ENCODE results near the gene ELOVL1. TPM values are rescaled to one million over a fixed set of nuclear protein-coding genes. Genes with fewer than 3 reads are reported as not detected.

Gene ELOVL1
- total and polyA plus RNA-seq, 2 of the 13 experiments (the other 11 are each of a cell fraction or from before 2014, with no cell fraction given) = 55.2 to 77.4 TPM

- TF ChIP-seq, protein P1, sequence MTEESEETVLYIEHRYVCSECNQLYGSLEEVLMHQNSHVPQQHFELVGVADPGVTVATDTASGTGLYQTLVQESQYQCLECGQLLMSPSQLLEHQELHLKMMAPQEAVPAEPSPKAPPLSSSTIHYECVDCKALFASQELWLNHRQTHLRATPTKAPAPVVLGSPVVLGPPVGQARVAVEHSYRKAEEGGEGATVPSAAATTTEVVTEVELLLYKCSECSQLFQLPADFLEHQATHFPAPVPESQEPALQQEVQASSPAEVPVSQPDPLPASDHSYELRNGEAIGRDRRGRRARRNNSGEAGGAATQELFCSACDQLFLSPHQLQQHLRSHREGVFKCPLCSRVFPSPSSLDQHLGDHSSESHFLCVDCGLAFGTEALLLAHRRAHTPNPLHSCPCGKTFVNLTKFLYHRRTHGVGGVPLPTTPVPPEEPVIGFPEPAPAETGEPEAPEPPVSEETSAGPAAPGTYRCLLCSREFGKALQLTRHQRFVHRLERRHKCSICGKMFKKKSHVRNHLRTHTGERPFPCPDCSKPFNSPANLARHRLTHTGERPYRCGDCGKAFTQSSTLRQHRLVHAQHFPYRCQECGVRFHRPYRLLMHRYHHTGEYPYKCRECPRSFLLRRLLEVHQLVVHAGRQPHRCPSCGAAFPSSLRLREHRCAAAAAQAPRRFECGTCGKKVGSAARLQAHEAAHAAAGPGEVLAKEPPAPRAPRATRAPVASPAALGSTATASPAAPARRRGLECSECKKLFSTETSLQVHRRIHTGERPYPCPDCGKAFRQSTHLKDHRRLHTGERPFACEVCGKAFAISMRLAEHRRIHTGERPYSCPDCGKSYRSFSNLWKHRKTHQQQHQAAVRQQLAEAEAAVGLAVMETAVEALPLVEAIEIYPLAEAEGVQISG (CRISPR knock-in tag; IDR thresholded peaks at IDR 0.05) = no peak
- TF ChIP-seq ZNF205 (CRISPR knock-in tag; IDR thresholded peaks at IDR 0.05) = no peak
- TF ChIP-seq, protein P2, sequence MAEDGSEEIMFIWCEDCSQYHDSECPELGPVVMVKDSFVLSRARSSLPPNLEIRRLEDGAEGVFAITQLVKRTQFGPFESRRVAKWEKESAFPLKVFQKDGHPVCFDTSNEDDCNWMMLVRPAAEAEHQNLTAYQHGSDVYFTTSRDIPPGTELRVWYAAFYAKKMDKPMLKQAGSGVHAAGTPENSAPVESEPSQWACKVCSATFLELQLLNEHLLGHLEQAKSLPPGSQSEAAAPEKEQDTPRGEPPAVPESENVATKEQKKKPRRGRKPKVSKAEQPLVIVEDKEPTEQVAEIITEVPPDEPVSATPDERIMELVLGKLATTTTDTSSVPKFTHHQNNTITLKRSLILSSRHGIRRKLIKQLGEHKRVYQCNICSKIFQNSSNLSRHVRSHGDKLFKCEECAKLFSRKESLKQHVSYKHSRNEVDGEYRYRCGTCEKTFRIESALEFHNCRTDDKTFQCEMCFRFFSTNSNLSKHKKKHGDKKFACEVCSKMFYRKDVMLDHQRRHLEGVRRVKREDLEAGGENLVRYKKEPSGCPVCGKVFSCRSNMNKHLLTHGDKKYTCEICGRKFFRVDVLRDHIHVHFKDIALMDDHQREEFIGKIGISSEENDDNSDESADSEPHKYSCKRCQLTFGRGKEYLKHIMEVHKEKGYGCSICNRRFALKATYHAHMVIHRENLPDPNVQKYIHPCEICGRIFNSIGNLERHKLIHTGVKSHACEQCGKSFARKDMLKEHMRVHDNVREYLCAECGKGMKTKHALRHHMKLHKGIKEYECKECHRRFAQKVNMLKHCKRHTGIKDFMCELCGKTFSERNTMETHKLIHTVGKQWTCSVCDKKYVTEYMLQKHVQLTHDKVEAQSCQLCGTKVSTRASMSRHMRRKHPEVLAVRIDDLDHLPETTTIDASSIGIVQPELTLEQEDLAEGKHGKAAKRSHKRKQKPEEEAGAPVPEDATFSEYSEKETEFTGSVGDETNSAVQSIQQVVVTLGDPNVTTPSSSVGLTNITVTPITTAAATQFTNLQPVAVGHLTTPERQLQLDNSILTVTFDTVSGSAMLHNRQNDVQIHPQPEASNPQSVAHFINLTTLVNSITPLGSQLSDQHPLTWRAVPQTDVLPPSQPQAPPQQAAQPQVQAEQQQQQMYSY (CRISPR knock-in tag; IDR thresholded peaks at IDR 0.05) = no peak
- TF ChIP-seq ZNF280B (CRISPR knock-in tag; IDR thresholded peaks at IDR 0.05; ENCODE audit: borderline replicate concordance) = no peak
- no peak for TF ChIP-seq NONO (IDR thresholded peaks at IDR 0.05)
- no peak for TF ChIP-seq NONO (CRISPR knock-in tag; conservative IDR thresholded peaks at IDR 0.05)
- no peak for TF ChIP-seq CREB1 (IDR thresholded peaks at IDR 0.05)
- no peak for TF ChIP-seq CREB1 (CRISPR knock-in tag; IDR thresholded peaks at IDR 0.05)
- Histone ChIP-seq H3K79me2 (ENCODE audit: insufficient read depth, low read length) (no peaks in the 10 kb centered on the region), H3K4me2 (ENCODE audit: low read depth, low read length) (no peak overlapping the region), H3K4me1 (ENCODE audit: insufficient read depth, low read length) (no peaks in the 10 kb centered on the region; the same call in 1 of the 2 replicates), H3K36me3 (replicated peaks in 1 of 2; ENCODE audit: control insufficient read depth in 1 of 2, insufficient read depth in 2 of 2, low read length in 2 of 2) (no peaks in the 10 kb centered on the region), H4K20me1 (ENCODE audit: insufficient read depth, low read length) (no peaks in the 10 kb centered on the region), H3K4me3 (replicated peaks in 1 of 3; ENCODE audit: insufficient read depth in 1 of 3, low read depth in 2 of 3, low read length in 3 of 3) (no peak overlapping the region), H2AFZ (ENCODE audit: low read length) (no peak overlapping the region), H3K9ac (ENCODE audit: insufficient read depth, low read depth, low read length) (no peak overlapping the region), H3K9me3 (ENCODE audit: low read length) (no peaks in the 10 kb centered on the region), H3K27me3 (ENCODE audit: control insufficient read depth in 1 of 2, insufficient read depth in 2 of 2, low read length in 2 of 2) (no peaks in the 10 kb centered on the region; a peak in 1 of 5 replicates), H3K27ac (ENCODE audit: extremely low read length, insufficient read depth, low read length) (no peak overlapping the region)
- ChIA-PET POLR2A (no interaction called here), CTCF (ENCODE audit: low intra/inter-chr PET ratio, low total read pairs) (no interaction called here)
- in situ Hi-C loops (cut with HindIII; ENCODE audit: extremely low pct_ligation_motif_present, low pct_unique_long_range_greater_than_20kb) = no loop called here
- FAIRE-seq (no peak), ATAC-seq (no peak), DNase-seq (ENCODE audit: low spot score) (no peak)
- 94% methylated on average over 5 of the region's 5 CpGs for WGBS (ENCODE audit: low lambda C conversion rate)
- intact Hi-C loops (cut with micrococcal nuclease; ENCODE audit: unreplicated experiment) = no loop called here
- BruUV-seq (replicated peaks) = no TSS peak
These were observed 36.1 kb downstream of the ELOVL1 start for GRCh38 chr1:43331688-43332087.
